Measurements from ENCODE around the gene MACIR.

Gene MACIR

DNA sequence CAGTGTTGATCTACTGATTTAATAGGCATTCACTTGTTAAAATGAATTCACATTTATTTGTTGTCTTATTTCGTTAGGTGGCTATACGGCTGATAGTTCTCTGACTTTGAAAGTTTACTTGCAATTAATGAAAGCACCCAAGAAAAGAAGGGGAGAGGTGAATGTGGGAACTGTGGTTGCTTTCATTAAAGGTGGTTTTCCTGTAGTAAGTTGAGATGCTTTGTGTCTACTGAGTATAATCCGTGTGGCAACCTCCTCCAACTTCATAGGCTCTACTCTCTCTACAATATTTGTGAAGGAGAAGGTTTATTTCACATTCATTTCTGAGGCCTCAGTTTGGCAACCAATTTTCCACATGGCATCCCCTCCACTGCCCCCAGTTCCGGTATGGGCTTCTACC lies 12.8 kb upstream of the MACIR start:
- DNase-seq (ENCODE audit: low read depth in 2 of 2), result no peak

DNA sequence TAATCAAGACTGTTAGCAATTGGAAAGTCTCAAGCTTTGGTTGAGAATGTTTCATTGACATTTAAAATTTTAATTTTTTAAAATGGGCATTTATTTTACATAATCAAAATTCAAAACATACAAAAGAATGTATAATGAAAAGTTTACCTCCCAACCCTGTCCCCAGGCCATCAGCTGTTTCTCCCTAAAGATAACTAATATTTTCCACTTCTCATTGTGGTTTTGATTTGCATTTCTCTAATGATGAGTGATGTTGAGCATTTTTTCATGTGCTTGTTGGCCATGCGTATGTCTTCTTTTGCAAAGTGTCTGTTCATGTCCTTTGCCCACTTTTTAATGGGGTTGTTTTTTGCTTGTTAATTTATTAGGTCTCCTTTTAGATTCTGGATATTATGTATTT lies 11.4 kb upstream of the MACIR start:
- no peak for DNase-seq (ENCODE audit: low read depth in 2 of 2)

DNA sequence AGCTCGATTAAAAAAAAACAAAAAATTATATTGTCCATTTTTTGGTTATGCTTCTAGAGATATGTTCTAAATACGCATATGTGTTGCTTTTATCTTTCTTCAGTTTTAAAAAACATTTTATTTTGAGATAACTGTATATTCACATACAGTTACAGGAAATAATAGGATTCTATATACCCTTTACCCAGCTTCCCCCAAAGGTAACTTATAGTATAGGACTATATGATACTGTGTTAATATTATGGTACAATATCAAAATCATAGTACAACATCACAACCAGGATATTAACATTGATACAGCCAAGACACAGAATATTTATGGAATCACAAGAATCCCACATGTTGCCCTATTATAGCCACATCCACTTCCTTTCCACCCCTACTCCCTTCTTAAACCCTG lies 9.5 kb upstream of the MACIR start:
- no peak for DNase-seq (ENCODE audit: low read depth in 2 of 2)

DNA sequence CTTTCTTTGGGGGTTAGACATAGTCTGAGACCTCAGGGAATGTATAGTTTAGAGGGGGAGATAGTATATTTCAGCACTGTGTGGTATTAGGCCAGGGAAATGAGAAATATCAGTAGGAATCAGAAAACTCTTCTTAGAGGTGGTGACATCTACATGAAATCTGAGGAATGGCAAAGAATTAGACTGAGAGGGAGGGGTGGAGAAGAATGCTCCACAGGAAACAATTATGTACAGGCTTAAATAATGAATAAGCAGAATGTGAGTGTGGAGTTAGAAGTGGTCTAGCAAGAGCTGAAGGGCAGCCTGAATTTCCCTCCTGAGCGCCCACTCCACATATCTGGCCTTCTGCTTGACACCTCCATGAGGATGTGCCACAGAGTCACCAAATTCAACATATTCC lies 3.6 kb upstream of the MACIR start:
- no peak for DNase-seq (ENCODE audit: low read depth in 2 of 2)

DNA sequence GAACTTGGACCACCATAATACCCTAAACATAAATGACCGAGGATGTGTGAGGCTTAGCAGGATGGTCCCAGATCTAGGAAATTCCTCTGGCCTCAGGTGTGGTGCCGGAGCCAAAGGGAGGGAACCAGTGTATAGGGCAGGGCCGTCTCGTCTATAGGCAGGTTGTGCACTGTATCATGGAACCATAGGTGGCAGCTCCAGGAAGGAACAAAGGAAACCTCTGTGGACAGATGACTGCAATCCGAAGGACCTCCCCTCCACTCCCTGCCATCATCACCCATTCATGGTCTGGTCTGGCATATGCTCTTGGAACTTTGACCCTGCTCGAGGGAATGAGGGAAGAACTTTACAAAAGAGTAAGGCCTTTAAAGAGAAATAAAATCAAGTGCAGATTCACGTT lies 2.9 kb upstream of the MACIR start:
- no peak for DNase-seq (ENCODE audit: low read depth in 2 of 2)

DNA sequence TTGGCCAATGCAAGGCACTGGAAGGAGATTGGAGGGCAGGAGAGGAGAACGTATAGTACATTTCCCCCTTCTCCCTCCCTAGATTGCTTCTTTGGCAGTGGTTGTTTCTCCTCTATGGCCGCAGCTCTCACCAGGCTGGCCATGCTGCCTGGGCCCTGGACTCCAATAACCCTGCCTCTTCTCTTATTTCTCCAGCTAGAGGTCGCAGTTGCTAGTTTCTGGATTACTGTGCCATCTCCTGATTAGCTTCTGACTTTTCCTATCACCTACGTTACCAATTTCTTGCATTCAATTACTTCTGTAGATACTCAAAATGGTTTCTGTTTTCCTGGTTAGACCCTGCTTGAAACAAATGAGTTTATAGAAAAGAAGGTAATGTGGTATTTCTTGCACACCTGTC lies 2.4 kb upstream of the MACIR start:
- no peak for DNase-seq (ENCODE audit: low read depth in 2 of 2)

DNA sequence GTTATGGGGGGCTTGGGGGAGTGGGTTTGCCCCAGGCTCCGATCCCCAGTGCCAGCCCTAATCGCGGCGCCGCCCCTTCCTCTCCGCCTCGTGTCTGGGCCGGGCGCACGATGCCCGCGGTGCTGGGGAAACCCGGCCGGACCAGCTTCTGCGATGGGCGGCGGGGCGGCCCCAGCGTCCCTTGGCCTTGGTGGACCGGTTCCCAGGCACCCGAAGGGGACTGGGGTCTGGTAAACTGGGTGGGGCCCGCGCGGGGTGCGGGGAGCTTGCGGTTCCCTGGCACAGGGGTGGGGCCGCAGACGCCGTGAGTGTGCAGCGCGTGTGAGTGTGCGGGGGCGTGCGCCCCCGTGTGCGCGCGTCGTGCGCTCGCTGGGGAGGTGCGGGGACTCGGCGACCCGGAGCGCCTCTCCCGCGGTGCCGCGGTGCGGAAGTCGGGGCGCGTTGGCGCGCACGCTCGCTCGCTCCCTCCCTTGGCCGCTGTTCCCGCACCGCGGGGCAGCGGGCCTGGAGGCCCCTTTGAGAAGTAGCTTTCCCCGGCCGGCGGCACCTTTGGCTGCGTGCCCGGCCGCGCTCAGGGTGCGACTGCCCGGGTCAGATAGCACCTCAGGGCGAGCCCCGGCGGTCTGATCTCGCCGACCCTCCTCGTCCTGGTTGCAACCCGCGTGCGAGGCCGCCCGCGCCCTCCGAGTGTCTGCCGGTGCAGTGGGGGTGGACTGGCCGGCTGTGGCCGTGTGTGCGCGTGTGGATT lies 568 bp downstream of the MACIR start:
- DNase-seq (ENCODE audit: low read depth in 2 of 2), result peak; percentile 35 to 64

DNA sequence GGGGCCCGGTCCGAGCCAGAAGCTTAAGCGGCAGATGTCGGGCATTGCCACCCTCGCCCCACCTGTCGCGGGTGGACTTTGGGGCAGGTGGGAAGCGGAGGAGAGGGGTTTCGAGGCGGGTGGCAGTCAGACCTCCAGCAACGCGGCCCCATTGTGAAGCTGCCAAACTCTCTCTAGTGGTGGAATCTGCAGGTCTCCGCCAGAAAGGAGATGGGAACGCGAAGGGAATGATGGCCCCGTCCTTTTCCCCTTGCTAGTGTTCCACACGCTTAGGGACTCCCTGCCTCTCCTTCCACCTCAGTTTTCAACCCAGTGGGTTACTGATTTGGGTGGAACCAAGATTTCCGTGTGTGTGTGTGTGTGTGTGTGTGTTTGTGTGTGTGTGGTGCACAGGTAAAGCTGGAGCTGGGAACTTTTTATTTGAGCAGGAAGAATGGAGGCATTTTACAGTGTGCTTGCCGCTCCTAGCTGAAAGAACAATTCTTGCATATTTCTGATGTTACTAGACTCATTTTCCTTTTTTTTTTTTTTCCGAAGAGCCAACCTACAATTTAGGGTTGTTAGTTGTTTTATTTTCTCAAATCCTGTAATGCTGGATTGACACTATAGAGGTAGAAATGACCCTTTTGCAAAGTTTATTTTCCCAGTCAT lies 1.3 kb downstream of the MACIR start:
- no peak for DNase-seq (ENCODE audit: low read depth in 2 of 2)

DNA sequence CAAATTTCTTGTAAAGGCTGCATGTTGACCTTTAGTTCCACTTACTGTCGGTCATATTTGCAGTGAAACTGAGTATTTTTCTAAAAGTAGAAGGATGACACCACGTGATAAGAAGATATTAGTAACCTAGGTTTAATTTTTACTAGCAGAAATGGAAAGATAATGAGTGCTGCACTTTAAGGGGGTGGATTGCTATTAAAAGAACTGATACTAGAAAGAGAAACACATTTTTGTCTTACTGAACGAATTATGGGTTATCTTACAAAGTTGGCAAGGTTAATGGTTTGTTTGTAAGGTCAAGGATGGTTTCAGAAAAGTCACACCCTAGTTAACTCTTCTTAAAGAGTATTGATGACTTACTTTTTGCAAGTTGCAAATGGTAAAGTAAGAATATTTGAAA lies 2.4 kb downstream of the MACIR start:
- DNase-seq (ENCODE audit: low read depth in 2 of 2), result no peak

DNA sequence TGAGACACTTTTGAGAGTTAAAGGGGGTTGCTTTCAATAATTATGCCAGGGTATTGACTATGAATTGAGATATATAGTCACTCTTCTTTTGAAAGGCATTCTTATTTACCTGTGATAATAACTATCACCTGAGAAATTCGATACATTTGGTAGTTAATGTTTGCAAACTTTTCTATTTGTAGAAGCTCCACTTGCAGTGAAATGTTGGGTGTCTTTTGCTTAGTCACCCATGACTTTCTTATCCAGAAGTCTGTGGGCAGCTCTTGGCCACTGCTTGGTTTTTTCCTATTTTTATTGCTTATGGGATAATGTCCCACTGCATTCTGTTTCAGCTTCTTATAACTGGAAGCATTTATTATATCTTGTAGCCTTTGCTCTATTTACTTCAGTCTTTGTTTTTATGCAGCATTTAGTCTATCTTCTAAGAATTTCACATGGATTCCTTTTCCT lies 3.9 kb downstream of the MACIR start:
- no peak for DNase-seq (ENCODE audit: low read depth in 2 of 2)

DNA sequence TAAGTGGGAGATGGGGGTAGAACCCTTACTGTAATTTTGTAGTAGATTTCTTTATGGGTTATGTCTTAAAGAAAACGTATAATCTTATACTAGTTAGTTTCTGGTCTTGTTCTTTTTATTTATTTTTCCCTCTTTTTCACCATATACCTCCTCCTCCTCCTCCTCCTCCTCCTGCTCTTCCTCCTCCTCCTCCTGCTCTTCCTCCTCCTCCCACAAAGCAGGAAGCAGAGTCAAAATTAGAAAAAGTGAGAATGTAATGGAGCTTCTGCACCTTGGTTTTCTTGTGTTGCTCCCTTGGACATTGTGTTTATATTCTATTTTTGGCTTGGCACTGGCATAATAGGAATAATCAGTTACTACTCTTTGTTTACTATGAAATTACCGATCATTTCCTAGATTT lies 4.5 kb downstream of the MACIR start:
- DNase-seq (ENCODE audit: low read depth in 2 of 2), result no peak

DNA sequence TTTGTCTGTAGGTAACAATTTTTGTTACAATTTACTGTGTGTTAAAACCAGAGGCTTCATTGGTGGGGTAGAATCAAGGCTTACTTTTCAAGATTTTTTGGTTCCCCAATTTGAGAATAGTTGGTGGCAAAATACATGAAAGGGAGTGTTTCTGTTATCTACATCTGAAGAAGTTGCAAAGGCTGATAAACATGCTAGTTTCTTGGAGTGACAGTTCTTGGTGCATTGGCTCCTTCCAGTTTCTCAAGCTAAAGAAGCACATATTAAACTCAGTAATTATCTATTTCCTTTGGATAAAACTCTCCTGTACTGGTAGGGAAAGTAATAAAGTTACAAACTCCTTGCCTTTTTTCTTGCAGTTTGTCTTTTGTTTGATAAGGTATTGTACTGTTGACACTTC lies 5.9 kb downstream of the MACIR start:
- no peak for DNase-seq (ENCODE audit: low read depth in 2 of 2)

DNA sequence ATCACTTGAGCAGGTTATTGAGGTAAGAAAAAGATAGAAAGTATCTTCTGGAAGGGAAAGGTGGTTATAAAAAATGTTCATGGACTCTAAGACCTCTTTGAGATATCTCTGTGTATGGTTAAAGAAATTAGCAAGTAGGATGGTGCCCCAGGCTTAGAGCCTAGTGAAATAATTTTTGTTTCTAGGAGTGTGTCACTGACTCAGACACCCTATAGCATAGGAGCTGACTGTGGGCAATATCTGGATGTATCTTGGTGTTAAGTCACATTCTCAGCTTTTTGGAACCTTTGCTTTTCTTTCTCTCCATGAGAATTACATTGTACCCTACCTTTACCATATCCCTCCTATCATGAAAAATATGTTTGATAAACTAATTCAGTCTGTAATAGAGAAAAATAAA lies 12.0 kb downstream of the MACIR start:
- no peak for DNase-seq (ENCODE audit: low read depth in 2 of 2)

DNA sequence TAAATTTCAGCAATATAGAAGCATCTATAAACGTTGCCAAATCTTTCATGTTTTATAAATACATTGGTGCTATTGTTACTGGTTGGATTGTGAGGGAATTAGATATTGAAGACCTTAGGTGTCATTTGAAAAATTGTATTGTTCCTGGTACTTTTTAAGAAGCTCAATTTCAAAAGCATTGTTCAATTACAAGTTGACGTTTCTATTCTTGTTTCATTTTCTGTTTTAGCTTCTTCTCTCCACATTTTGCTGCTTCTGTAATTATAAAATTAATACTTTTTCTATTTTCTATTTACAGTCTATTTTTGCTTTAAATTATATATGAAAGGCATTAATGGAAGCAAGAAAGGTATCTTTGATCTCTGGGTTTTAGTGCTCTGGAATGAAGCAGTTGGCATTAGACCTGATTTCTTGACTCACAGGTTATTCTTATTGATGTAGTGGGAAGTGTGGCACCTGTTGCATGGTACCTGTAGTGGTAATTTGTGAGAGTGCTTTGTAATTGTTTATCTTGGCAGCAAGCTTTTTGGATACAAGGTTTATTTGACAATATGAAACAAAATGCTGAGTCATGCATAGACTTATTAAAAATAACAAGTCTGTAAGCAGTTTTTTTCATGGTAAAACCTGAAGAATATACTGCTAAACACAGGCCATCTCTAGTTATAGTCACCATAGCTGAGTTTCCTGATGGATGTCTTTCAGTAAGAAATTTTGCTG lies 13.2 kb downstream of the MACIR start:
- no peak for DNase-seq (ENCODE audit: low read depth in 2 of 2)

DNA sequence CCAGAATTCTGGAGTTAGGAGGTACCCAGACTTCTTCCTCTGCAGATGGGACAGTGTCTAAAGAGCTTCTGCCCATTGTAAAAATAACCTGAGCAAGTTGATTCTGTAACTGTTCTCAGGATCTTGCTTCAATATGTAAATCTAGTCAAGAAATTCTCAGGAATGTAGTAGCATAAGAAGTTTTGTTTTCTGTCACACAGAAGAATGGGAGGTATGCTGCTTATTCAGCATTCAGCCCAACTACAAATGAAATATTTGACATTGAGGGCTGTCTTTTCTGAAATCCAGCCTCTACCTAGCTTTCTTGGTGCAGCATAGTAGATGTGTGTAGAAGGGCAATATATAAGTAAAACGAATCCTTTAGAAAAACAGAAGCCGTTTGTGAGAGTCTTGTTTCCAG lies 13.8 kb downstream of the MACIR start:
- no peak for DNase-seq (ENCODE audit: low read depth in 2 of 2)

DNA sequence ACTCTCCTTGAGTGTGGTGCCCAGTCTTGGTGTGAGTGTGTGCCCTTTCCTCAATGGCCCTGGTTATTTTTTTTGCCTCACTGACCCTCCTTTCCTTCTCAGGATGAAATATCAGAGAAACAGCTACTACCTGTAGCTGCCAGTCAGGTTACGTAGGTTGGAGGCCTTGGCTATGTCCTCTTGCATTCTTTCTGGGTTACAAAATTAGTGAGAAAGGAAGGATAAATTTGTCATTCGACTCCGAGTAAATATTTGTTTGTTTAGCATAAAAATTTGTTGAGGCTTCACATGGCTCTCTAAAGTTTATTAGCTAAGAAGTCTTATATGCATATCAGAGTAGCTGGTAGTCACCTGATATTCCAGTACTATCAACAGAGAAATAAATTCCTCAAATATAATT lies 15.4 kb downstream of the MACIR start:
- DNase-seq (ENCODE audit: low read depth in 2 of 2), result no peak

DNA sequence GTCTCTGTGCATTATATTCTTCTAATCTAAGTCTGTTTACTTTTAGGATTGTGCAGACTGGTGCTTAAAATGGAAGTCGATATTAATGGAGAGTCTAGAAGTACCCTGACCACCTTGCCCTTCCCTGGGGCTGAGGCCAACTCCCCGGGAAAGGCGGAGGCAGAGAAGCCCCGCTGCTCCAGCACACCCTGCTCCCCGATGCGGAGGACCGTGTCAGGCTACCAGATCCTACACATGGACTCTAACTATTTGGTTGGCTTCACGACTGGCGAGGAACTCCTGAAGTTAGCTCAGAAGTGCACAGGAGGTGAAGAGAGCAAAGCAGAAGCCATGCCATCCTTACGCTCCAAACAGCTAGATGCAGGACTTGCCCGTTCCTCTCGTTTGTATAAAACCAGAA lies 17.3 kb downstream of the MACIR start:
- no peak for DNase-seq (ENCODE audit: low read depth in 2 of 2)

DNA sequence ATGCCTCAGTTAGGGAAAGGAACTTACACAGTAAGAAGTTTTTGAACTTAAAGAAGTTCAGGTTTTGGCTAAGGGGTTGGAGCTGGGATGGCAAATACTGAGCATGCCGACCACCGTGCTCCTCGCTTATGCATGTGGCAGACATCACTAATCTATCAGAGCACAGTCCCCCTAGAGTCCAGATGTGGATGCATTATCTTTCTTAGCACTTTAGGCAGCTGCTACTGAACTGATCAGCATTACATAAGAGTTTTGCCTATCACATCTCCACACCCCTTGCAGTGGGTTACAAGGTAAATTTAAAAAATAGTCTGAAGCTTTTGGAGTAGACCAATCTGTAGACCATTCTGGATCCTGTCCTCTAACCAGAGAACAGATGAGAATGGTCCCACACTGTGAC lies 22.4 kb downstream of the MACIR start:
- DNase-seq (ENCODE audit: low read depth in 2 of 2), result no peak

DNA sequence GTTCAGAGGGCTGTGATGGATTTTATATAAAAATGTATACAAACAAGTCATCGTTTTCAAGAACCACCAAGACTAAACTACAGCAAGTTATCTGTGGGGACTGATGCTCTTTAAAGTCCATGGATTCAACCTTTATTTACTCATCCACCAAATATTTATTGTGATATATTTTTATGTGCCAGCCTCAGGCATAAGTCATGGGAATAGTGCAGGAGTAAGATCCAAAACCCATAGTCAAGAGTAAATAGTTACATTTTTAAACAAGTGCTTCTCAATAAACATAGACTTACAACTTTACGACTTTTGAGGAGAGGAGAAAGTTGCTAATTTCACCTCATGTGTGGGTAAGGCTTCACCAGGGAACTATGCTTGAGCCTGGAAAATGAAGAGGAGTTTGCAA lies 24.6 kb downstream of the MACIR start:
- DNase-seq (ENCODE audit: low read depth in 2 of 2), result no peak

DNA sequence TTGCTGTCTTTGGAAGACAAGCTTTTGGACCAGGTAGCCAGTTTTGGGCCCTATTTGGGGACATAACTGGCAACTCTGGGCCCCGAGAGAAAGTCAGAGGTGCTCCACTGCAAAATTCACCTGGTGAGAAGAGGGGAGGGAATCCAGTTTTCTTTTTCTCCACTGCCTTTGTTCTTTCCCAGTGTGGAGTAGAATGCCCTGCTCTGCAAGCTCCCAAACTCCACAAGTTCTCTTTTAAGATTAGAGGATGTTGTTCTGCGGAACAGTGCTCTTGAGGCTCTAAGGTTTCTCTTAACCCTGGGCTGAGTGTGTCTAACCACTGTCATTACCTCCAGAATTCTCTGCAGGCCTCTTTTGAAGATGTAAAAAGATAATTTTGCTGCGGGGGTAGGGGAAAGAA lies 25.3 kb downstream of the MACIR start:
- no peak for DNase-seq (ENCODE audit: low read depth in 2 of 2)

DNA sequence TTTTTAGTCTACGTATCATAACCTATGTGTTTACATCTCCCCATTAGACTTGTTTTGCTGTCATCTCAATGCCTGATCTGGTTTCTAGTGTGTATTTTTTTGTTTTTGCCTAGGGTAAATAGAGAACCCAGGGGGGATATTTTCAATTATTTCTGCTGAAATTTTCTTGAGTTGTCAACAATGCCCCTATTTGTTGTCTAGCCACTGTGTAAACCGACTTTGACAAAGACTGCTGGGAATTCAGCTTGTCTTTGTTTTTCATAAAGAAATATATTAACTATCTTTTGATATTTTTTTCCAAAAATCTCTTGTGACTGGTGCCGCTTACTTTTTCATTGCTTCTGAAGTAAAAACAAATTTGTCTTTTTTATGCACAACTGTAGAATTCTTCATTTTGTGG lies 28.1 kb downstream of the MACIR start:
- DNase-seq (ENCODE audit: low read depth in 2 of 2), result no peak

DNA sequence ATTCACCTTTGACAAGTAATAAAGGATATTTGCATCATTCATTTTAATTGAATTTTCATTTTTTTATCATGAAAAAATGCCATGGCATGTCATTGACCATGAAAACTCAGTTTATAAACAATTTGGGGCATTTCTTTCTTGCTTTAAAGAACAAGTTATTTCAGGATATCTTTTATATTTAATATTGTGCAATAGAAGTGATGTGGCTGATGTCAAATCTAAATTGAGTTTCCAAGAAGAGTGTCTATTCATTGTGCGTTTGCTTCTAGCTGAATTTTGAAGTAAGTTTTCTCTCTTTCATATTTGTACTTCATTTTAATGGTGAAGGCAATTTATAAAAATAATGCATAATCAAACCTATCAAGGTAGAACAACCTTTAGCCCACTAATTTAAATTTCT lies 30.5 kb downstream of the MACIR start:
- DNase-seq (ENCODE audit: low read depth in 2 of 2), result no peak

DNA sequence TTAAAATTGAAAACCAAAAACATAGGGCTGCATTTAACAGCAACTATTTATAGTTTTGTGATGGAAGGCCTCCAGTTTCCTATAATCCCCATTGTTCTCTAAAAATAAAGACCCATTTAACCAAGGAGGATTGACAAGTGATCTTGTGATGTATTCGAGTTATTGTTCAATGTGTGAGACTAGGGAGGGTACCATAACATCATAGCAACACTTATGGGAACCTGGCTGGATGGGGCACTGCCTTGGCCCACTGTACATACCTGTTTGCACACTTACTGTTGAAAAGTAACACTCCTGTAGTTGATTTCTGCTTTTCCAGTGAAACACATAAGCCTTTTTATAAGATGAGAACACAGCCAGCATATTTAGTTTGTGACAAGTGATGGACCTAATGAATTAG lies 32.3 kb downstream of the MACIR start:
- no peak for DNase-seq (ENCODE audit: low read depth in 2 of 2)
